NB4 (cell line): Measurements from ENCODE around the gene KRT10.
A peak's percentile ranks its signal among the peaks of the same experiment; 100 is the strongest.
"Not testable (repeated sequence)": the region's sequence is repeated elsewhere in the genome, so short reads cannot be mapped to it uniquely, and the experiment has no call there.

ENCODE experiments used
- DNase-seq: peaks from one replicate; pipeline ENCODE4 v3.0.0; 2010; ENCODE audit warnings: low read depth
- H3K4me3 ChIP-seq: one replicate; pipeline ENCODE4 v1.5.1; 2011; ENCODE audit warnings: mild to moderate bottlenecking, low read depth, low read length, moderate library complexity
- CTCF ChIP-seq: IDR thresholded peaks from one replicate; pipeline ENCODE4 v1.5.1; 2012; ENCODE audit warnings: low read depth, low read length
- MYC ChIP-seq: IDR thresholded peaks from 2 replicates; pipeline ENCODE4 v1.6.1; 2011; ENCODE audit warnings: low read depth, low read length
- POLR2A ChIP-seq: IDR thresholded peaks from 2 replicates; pipeline ENCODE4 v1.6.1; 2011; ENCODE audit warnings: mild to moderate bottlenecking; ENCODE audit not compliant: insufficient read length; ENCODE audit errors: extremely low read depth
- TF ChIP-seq, protein P1 (sequence below): IDR thresholded peaks from 2 replicates; pipeline ENCODE4 v1.6.1; 2011; ENCODE audit warnings: low read depth, low read length

KRT10 gene

DNA sequence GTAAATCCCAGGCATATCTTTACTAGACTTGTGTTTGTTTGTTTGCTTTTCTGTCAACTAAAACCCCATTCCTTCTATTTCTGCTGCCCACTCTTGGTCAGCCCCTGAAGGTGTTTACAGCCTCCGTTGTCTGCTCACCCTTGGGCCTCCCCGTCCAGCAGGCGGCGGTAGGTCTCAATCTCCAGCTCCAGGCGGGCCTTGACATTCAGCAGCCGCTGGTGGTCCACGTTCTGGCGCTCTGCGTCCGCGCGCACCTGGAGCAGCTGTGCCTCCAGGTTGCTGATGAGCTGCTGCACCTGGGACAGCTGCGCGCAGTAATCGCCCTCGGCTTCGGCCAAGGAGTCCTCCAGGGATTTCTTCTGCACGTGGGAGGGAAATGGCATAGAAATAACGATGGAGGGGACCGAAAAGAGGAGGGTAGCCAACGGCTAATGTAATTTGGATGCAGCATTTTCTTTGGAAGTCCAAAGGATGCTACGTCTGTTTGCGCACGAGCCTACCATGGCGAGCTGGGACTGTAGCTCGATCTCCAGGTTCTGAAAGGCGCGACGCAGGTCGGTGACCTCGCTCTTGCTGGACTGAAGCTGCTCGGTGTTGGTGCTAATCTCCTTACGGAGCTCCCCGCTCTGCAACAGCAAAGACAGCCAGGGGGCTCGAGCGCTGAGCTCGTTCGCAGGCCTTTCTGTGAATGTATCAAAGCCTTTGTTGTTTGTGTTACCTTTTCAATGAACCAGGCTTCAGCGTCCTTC lies 40.7 kb upstream of the KRT10 start:
- no peak for TF ChIP-seq MYC
- TF ChIP-seq, protein P1, sequence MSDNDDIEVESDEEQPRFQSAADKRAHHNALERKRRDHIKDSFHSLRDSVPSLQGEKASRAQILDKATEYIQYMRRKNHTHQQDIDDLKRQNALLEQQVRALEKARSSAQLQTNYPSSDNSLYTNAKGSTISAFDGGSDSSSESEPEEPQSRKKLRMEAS: no peak
- no peak for TF ChIP-seq POLR2A
- TF ChIP-seq CTCF: no peak
- no peak for DNase-seq
- no peak overlapping the region for H3K4me3 ChIP-seq

- DNase-seq: no peak
- TF ChIP-seq MYC: no peak
- TF ChIP-seq CTCF: no peak
- no peak for TF ChIP-seq POLR2A
- TF ChIP-seq, protein P1: no peak
- H3K4me3 ChIP-seq: no peak overlapping the region
Measured at GRCh38 chr17:40859536-40859935, 37.1 kb upstream of the KRT10 start.

- not testable (repeated sequence) for DNase-seq, H3K4me3 ChIP-seq
Measured at GRCh38 chr17:40858667-40859066, 36.3 kb upstream of the KRT10 start.

- no peak for DNase-seq
- TF ChIP-seq POLR2A (no peak), CTCF (no peak), MYC (no peak)
- TF ChIP-seq, protein P1: no peak
- H3K4me3 ChIP-seq: no peak overlapping the region
Measured at GRCh38 chr17:40857535-40857934, 35.1 kb upstream of the KRT10 start.

- peak; percentile 58 for DNase-seq
- TF ChIP-seq CTCF (no peak), MYC (no peak), POLR2A (no peak)
- TF ChIP-seq, protein P1: no peak
- no peak overlapping the region for H3K4me3 ChIP-seq
Measured at GRCh38 chr17:40854175-40854814, 31.9 kb upstream of the KRT10 start.

DNA sequence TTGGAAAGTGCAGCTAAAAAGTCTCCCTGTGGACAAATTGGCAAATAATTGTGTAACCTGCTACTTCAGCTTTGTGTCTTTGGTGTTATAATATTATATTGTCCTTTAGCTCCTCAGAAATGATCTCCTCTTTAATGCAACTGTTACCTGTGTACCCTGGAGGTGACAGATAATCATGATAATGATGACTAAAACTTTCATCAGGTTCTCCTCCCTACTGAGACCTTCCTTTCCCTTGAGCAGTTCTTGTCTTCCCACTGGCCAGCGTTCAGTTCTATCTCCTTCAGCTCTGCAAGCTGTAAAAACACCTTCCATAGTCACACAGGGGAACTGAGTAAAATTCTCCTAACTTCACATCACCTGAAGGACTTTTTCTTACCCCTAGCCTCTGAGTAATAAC lies 29.9 kb upstream of the KRT10 start:
- H3K4me3 ChIP-seq: no peak overlapping the region
- DNase-seq: no peak
- TF ChIP-seq MYC (no peak), CTCF (no peak), POLR2A (no peak)
- TF ChIP-seq, protein P1: no peak
